NCI-H82 (cell line): Measurements from ENCODE around the gene VCAN.
"Not testable (repeated sequence)": the region's sequence is repeated elsewhere in the genome, so short reads cannot be mapped to it uniquely, and the experiment has no call there.

Experiments used
- DNase-seq: peaks from one replicate; lab custom pipeline; 2025; lab: John Stamatoyannopoulos, UW

The VCAN gene

GRCh38 chr5:83471405-83472212, at the start of gene VCAN:
VCAN (plus strand) TSS chr5:83471744; CDS start chr5:83483519, 11,775 bp downstream.
- DNase-seq: peak; percentile 50

- no peak for DNase-seq
Measured at GRCh38 chr5:83422284-83422683, 49.3 kb upstream of the VCAN start.

GRCh38 chr5:83426855-83427254, 44.7 kb upstream of the VCAN start:
- no peak for DNase-seq

GRCh38 chr5:83428126-83428525, 43.4 kb upstream of the VCAN start:
- DNase-seq: no peak

GRCh38 chr5:83428890-83429289, 42.7 kb upstream of the VCAN start:
- DNase-seq: no peak

- DNase-seq: peak; percentile 84
Measured at GRCh38 chr5:83430130-83431010, 41.2 kb upstream of the VCAN start.

GRCh38 chr5:83433891-83434290, 37.7 kb upstream of the VCAN start:
- no peak for DNase-seq

GRCh38 chr5:83434946-83435345, 36.6 kb upstream of the VCAN start:
- DNase-seq: no peak

GRCh38 chr5:83436276-83436675, 35.3 kb upstream of the VCAN start:
- DNase-seq: no peak

- not testable (repeated sequence) for DNase-seq
Measured at GRCh38 chr5:83437697-83438096, 33.8 kb upstream of the VCAN start.

GRCh38 chr5:83440826-83441225, 30.7 kb upstream of the VCAN start:
- DNase-seq: no peak

- no peak for DNase-seq
Measured at GRCh38 chr5:83441747-83442146, 29.8 kb upstream of the VCAN start.

- no peak for DNase-seq
Measured at GRCh38 chr5:83443534-83443933, 28.0 kb upstream of the VCAN start.

- DNase-seq: no peak
Measured at GRCh38 chr5:83444445-83444844, 27.1 kb upstream of the VCAN start.

GRCh38 chr5:83446253-83446947, 25.1 kb upstream of the VCAN start:
- DNase-seq: no peak

- DNase-seq: no peak
Measured at GRCh38 chr5:83447533-83447932, 24.0 kb upstream of the VCAN start.

GRCh38 chr5:83450183-83450966, 21.2 kb upstream of the VCAN start:
- DNase-seq: no peak

- no peak for DNase-seq
Measured at GRCh38 chr5:83450967-83451248, 20.6 kb upstream of the VCAN start.

- no peak for DNase-seq
Measured at GRCh38 chr5:83451955-83452354, 19.6 kb upstream of the VCAN start.

GRCh38 chr5:83453937-83454336, 17.6 kb upstream of the VCAN start:
- no peak for DNase-seq

GRCh38 chr5:83464261-83464660, 7.3 kb upstream of the VCAN start:
- no peak for DNase-seq
